Stimulated activated CD8-positive, alpha-beta memory T cell treated with anti-CD3 and anti-CD28 coated beads, Interleukin-2, amount 100 ng/mL, for 48 hours (primary cell): ENCODE data around the gene OTUD7B.

Experiments
- DNase-seq, 2 donors: peaks; one replicate each; pipeline ENCODE4 v3.0.0-alpha.2; 2020; ENCODE audit warnings: low read depth in 2 of 2

Gene OTUD7B

GRCh38 chr1:149917571-149918144, 92.9 kb downstream of the OTUD7B start, which contains the start of gene SV2A:
Gene SV2A (minus strand): TSS chr1:149917844. CDS start chr1:149913840, 4,004 bp downstream.
- DNase-seq: peak; percentile 17 to 23

GRCh38 chr1:149916898-149917252, 93.7 kb downstream of the OTUD7B start:
- no peak for DNase-seq

- DNase-seq: no peak
Observed at GRCh38 chr1:149916193-149916897, 94.2 kb downstream of the OTUD7B start.

- DNase-seq: no peak
Observed at GRCh38 chr1:149915429-149916192, 94.9 kb downstream of the OTUD7B start.

GRCh38 chr1:149914545-149914944, 96.0 kb downstream of the OTUD7B start:
- DNase-seq: no peak

- no peak for DNase-seq
Observed at GRCh38 chr1:149906570-149907075, 103.9 kb downstream of the OTUD7B start.

- DNase-seq: no peak
Observed at GRCh38 chr1:149903836-149904491, 106.6 kb downstream of the OTUD7B start.

GRCh38 chr1:149899460-149900284, 110.9 kb downstream of the OTUD7B start, which contains the start of gene BOLA1:
Gene BOLA1 (plus strand): TSS chr1:149899568. CDS start chr1:149900060, 492 bp downstream.
- DNase-seq: peak; percentile 67 to 79

GRCh38 chr1:149896575-149896974, 114.0 kb downstream of the OTUD7B start:
- no peak for DNase-seq

- DNase-seq: no peak
Observed at GRCh38 chr1:149888999-149889289, 121.6 kb downstream of the OTUD7B start.

- peak; percentile 77 to 78 for DNase-seq
Observed at GRCh38 chr1:149888247-149888998, 122.1 kb downstream of the OTUD7B start.
